RWPE1 (cell line): ENCODE measurements around the gene CYP19A1.
"Not testable (repeated sequence)": the region's sequence is repeated elsewhere in the genome, so short reads cannot be mapped to it uniquely, and the experiment has no call there.

Experiments used
- CTCF ChIA-PET: fragments of 350-600 bp; sonication (Branson Sonifier 250); formaldehyde crosslinking; extraction: SDS; loops from one replicate; lab custom pipeline; 2021; lab: Yijun Ruan, JAX
- POLR2A ChIA-PET: fragments of 400-600 bp; formaldehyde crosslinking; extraction: SDS; loops from one replicate; lab custom pipeline; 2020; ENCODE audit warnings: antibody characterized with exemption; ENCODE audit not compliant: low non-redundant PET; lab: Yijun Ruan, JAX
- DNase-seq: peaks from one replicate; pipeline ENCODE4 v3.0.0; 2012; ENCODE audit warnings: low spot score
- H3K27ac ChIP-seq: fragments of 450-650 bp; 2 replicates; pipeline ENCODE4 v1.5.1; 2017
- TF ChIP-seq, protein P1 (sequence below): fragments of 450-650 bp; conservative IDR thresholded peaks from 2 replicates; pipeline ENCODE4 v1.5.1; 2017; ENCODE audit warnings: low read depth, mild to moderate bottlenecking

CYP19A1 gene

GRCh38 chr15:51191072-51191670 is 147.2 kb downstream of the CYP19A1 start:
- H3K27ac ChIP-seq, result no peak overlapping the region
- TF ChIP-seq, protein P1, sequence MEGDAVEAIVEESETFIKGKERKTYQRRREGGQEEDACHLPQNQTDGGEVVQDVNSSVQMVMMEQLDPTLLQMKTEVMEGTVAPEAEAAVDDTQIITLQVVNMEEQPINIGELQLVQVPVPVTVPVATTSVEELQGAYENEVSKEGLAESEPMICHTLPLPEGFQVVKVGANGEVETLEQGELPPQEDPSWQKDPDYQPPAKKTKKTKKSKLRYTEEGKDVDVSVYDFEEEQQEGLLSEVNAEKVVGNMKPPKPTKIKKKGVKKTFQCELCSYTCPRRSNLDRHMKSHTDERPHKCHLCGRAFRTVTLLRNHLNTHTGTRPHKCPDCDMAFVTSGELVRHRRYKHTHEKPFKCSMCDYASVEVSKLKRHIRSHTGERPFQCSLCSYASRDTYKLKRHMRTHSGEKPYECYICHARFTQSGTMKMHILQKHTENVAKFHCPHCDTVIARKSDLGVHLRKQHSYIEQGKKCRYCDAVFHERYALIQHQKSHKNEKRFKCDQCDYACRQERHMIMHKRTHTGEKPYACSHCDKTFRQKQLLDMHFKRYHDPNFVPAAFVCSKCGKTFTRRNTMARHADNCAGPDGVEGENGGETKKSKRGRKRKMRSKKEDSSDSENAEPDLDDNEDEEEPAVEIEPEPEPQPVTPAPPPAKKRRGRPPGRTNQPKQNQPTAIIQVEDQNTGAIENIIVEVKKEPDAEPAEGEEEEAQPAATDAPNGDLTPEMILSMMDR, result no peak
- no peak for DNase-seq
- POLR2A ChIA-PET, result interaction anchor here (0.7 kb wide), 1 partner anchor 28 kb away, joined by 10 read pairs; no protein-coding TSS in a partner anchor
- CTCF ChIA-PET, result interaction anchor here (6.1 kb wide), 1 partner anchor 28 kb away, joined by 60 read pairs; no protein-coding TSS in a partner anchor

GRCh38 chr15:51190424-51191068 is 147.8 kb downstream of the CYP19A1 start:
- H3K27ac ChIP-seq, result no peak overlapping the region
- TF ChIP-seq, protein P1, result no peak
- ChIA-PET POLR2A (no interaction called here), CTCF (interaction anchor here (6.1 kb wide), 1 partner anchor 27 kb away, joined by 60 read pairs; no protein-coding TSS in a partner anchor)
- no peak for DNase-seq

DNA sequence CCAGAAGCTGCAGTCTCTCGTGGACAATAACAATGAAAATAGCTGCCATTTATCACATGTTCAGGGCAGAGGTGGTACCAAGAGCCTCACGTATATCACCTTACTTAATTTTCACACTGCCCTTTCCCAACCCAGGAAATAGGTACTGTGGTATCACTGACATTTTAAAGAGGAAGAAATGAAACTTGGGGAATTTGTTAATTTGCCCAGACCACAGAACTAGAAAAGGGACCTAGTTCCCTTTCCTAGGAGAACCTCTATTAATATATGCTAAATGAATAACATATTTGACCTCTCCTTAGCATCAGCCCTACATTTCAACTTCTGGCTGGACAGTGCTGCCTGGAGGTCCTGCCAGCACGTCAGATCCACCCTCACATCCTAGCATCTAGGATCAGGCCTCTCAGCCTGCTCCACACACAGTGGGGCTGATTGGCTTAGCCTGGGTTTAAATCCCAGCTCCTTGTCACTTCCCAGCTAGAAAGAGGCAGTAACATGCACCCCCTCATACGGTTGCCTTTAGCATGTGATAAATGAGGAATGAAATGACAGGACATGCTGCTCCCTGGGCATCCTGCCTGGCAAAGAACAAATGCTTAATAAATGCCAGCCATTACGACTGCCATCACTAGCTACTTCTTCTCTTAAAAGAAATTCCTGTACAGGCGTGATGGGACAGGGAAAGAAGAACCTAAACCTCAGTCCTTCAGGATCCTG is 148.6 kb downstream of the CYP19A1 start:
- ChIA-PET POLR2A (no interaction called here), CTCF (no interaction called here)
- no peak overlapping the region for H3K27ac ChIP-seq
- TF ChIP-seq, protein P1, result no peak
- DNase-seq, result no peak

DNA sequence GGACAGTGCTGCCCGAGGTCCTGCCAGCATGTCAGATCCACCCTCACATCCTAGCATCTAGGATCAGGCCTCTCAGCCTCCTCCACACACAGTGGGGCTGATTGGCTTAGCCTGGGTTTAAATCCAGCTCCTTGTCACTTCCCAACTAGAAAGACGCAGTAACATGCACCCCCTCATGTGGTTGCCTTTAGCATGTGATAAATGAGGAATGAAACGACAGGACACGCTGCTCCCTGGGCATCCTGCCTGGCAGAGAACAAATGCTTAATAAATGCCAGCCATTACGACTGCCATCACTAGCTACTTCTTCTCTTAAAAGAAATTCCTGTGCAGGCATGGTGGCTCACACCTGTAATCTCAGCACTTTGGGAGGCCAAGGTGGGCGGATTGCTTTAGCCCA is 149.6 kb downstream of the CYP19A1 start:
- CTCF ChIA-PET, H3K27ac ChIP-seq, POLR2A ChIA-PET, DNase-seq: not testable (repeated sequence)

GRCh38 chr15:51186891-51187290 is 151.5 kb downstream of the CYP19A1 start:
- CTCF ChIA-PET, result interaction anchor here (0.6 to 1.2 kb wide), 2 partner anchors 24 to 160 kb away, joined by 3 read pairs; no protein-coding TSS in a partner anchor
- no peak overlapping the region for H3K27ac ChIP-seq
- no peak for DNase-seq
- TF ChIP-seq, protein P1, result no peak
- POLR2A ChIA-PET, result no interaction called here

DNA sequence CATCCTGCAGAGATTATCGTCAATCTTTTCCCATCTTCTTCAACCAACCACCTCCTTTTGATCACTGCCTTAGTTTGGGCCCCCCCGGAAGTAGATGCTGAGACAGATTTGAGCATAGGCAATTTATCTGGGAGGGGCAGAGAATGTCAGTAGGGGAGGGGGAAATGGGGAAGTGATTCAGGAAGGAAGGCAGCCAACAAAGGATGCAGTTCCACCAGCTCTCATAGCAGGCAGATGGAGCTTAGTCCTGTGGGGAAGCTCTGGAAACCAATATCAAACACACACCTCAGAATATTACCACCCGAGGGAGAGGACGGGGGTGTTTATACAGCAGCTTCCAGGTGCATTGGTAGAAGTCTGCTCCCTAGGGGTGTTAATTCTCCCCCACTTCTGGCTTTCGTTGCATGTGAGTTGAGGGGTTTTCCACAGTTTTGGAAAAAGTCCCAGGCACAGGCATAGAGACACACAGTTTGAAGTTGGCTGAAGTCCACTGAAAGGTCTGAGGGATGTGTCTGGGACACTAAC is 152.2 kb downstream of the CYP19A1 start:
- TF ChIP-seq, protein P1, result no peak
- DNase-seq, result no peak
- POLR2A ChIA-PET, result no interaction called here
- CTCF ChIA-PET, result interaction anchor here (0.6 to 1.2 kb wide), 2 partner anchors 23 to 161 kb away, joined by 3 read pairs; no protein-coding TSS in a partner anchor
- no peak overlapping the region for H3K27ac ChIP-seq
